NCI-H510A (cell line): ENCODE data around the gene NEMP2.

ENCODE experiments used
- DNase-seq: peaks from one replicate; lab custom pipeline; 2025; lab: John Stamatoyannopoulos, UW

The NEMP2 gene

DNA sequence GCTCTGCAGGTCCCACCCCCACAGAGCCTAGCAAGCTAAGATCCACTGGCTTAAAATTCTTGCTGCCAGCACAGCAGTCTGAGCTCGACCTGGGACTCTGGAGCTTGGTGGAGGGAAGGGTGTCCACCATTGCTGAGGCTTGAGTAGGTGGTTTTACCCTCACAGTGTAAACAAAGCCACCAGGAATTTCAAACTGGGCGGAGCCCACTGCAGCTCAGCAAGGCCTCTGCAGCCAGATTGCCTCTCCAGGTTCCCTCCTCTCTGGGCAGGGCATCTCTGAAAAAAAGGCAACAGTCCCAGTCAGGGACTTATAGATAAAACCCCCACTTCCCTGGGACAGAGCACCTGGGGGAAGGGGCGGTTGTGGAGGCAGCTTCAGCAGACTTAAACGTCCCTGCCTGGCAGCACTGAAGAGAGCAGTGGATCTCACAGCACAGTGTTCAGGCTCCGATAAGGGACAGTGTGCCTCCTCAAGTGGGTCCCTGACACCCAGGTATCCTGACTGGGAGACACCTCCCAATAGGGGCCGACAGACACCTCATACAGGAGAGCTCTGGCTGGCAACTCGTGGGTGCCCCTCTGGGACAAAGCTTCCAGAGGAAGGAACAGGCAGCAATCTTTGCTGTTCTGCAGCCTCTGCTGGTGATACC, 20.0 kb upstream of the NEMP2 start:
- no peak for DNase-seq

DNA sequence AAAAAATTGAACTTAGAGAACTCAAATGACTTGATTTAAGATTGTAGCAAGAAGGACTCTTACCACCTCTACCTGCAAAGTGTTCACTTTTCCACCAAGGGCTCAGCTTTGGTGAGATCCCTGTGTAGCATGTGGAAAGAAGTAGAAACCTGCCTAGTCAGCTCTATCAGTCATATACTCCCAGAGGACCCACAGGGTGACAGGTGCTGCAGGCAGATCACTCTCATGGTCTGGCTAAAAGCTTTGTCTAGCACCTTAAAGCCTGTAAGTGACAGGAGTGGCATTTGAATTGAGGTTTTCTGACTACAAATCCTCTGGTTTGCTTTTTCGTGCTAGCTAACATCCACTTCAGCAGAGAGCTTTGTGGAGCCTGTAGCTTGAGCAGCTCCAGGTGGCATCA, 18.7 kb upstream of the NEMP2 start:
- DNase-seq = no peak

DNA sequence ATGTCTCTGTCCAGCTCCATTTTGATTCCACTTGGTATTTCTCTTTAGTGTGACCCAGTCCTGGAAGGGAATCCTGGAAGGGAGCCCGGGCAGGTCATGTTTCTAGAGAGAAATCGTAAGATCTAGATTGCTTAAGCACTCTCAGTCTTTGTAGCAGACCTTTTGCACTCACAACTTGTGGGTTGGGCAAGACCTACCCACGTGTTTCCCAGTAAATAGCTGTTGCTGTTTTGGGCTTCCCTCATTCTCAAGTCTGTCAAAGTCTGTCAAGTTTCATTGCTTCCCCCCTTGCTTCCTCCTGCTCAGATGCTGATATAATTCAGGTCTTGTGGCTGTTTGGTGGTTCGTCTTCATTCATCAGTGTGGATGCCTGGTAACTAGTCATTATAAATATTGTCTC, 17.4 kb upstream of the NEMP2 start:
- no peak for DNase-seq

DNA sequence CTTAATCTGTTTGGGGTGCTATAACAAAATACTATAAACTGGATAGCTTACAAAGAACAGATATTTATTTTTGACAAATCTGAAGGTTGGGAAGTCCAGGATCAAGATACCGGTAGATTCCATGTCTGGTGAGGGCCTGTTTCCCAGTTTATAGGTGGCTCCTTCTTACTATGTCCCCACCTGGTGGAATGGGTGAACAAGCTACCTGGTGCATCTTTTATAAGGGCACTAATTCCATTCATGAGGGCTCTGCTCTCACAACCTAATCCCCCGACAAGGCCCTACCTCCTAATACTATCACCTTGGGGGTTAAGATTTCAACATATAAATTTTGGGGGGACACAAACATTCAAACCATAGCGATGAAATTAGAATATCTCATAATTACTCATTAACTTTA, 15.6 kb upstream of the NEMP2 start:
- DNase-seq = no peak

DNA sequence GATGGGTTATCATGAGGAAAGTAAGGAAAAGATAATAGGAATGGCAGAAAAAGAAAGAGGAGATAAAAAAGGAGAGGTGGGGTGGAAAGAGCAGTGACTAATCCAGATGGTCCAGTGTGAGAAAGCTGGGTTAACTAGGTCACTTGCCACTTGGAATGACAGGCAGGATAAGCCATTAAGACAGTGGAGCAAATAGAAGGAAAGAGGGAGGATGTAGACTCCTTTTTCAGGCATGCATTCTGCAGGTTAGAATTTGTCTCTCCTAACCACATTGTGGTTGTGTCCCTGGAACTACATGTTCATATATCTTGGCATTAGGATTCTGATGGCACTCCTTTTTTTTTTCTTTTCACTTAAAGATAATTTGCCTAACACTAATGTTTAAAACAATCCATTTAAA, 13.4 kb upstream of the NEMP2 start:
- no peak for DNase-seq

DNA sequence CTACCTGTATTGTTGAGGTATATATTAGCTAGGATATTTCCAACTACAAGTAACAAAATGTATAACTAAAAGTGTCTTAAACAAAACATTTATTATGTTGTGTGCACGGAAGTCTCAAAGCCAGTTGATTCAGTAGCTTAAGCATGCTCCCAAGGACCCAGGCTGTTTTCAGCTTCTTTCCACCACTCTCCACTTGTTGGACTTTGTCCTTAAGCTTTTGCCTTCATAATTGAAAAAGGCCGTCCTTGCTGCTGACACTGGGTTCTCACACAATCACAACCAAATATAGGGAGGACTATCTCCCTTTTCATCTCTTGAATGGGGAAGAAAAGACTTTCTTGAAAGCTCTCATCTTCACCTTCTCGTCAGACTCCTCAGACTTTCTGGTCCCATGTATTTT, 12.2 kb upstream of the NEMP2 start:
- no peak for DNase-seq

DNA sequence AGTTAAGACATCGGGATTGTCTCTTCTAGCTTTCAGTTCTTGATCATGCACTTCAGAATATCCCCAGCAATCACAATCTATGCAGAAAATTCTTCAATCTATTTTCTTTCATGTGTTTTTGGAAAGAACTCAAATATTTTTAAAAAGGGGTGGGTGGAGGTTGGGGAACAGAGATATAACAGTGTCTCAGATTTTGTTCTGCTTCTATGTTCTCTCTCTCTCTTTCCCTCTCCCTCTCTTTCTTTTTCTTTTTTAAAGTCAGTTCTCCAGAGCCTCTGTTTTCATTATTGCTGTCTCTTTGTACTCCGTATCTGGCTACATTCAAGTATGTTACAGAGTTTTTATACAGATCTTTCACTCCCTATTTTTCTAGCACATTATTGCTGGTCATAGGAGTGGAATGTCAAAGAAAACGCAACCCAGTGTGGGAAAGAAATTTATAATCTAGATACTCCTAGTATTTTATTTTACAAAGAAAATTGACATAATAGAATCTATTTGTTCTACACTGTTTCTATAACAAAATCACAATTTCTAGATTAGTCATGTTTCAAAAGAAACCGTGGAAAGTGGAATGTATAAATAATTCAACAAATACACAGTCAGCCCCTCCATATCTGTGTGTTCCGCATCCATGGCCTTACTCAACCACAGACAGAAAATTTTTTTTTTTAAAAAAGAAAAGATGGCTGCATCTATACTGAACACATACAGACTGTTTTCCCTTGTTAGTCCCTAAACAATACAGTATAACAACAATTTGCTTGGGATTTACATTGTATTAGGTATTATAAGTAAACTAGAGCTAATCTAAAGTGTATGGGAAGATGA, 11.2 kb upstream of the NEMP2 start:
- DNase-seq = no peak

DNA sequence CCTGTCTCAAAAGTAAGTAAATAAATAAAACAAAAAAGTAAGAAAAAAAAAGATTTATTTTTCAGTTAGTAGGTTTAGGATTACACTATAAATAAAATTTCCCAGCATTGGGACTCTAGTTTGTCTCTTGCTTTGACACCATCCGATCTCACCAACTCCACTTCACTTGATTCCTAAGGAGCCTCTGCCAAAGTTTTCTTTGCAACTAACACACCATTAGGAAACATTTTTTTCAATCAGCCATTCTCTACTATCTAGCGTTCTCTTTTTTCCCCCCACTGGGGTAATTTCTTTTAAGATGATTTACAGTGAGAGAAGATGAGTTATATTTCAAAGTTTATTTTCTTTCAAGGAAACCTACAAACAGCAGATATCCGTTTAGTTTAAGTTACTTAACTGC, 10.6 kb upstream of the NEMP2 start:
- no peak for DNase-seq

DNA sequence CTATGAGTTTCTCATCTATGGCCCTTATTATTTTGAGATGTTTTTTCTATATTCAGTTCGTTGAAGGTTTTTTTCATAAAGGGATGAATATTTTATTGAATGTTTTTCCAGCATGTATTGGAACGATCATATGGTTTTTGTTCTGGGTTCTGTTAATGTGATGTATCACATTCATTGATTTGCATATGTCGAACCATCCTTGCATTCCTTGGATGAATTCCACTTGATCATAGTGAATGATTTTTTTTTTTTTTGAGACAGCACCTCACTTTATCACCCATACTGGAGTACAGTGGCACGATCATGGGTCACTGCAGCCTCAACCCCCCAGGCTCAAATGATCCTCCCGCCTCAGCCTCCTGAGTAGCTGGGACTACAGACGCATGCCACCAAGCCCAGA, 5.5 kb upstream of the NEMP2 start:
- no peak for DNase-seq

DNA sequence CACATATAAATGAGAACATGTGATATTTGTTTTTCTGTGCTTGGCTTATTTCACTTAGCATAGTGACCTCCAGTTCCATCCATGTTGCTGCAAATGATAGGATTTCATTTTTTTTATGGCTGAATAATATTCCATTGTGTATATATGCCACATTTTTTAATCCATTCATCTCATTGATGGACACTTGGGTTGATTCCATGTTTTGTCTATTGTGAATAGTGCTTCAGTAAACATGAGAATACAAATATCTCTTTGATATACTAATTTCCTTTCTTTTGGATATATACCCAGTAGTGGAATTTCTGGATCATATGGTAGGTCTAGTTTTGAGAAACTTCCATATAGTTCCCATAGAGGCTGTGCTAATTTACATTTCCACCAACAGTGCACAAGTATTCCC, 3.7 kb upstream of the NEMP2 start:
- DNase-seq = no peak

DNA sequence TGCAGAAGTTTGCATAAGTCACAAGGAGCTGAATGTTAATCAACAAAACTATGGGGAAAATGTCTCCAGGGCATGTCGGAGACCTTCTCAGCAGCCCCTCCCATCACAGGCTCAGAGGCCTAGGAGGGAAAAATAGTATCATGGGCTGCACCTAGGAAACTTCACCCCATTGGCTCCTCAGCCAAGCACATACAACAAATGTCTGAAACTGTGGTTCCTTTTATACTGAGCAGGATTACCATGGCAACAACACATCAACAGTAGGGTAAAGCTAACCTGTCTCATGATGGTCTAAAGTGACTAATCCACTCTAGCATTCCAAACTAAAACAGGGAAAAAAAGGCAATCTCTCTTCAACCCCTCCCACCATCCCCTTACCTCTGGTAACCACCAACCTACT, 3.2 kb upstream of the NEMP2 start:
- no peak for DNase-seq

DNA sequence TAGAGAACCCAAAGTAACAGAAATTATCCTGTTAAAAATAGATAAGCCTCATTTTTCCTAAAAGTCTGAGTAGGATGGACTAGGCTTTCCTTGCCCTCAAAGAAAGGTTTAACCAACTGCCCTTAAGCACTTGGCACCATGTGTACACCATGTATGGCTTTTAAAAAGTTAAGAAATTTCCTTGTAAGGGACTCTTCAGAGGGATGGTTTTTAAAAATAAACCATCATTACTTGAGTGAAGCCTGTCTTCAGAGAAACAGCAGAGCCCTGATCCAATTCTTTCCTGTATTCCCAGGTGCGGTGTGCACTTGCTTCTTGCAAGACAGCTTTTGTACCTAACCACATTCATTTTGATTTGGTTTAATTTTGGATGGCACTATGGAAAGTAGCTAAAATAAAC, 1.1 kb upstream of the NEMP2 start:
- no peak for DNase-seq

DNA sequence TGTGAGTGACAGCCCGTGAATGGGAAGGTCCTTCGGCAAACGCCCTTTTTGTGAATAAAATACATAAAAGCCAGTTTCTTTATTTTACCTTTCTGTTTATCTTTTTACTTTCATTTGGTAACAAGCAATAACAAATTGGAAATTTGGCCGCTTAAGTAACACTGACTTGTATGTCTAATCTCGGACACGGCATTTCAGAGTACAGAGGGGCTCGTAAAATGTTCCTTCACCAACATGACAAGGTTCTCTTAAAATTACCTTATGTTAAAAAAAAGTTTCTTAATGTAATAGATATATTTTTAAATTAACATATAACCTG, 558 bp upstream of the NEMP2 start:
- no peak for DNase-seq

DNA sequence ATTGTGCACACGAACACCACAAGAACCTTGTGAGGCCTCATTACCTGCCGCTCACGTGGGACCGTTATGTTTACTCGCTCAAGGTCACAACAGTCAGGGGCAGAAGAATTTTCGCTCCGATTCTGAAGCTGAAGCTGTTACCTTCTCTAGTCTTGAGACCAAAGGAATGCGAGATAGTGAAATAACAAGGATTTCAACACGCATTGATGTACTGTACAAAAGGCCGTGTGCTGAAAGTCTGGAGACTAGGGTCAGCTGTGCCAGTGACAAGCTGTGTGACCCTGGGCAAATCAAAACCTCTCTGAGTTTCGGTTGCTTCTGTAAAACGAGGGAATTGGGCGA, 583 bp downstream of the NEMP2 start:
- no peak for DNase-seq

DNA sequence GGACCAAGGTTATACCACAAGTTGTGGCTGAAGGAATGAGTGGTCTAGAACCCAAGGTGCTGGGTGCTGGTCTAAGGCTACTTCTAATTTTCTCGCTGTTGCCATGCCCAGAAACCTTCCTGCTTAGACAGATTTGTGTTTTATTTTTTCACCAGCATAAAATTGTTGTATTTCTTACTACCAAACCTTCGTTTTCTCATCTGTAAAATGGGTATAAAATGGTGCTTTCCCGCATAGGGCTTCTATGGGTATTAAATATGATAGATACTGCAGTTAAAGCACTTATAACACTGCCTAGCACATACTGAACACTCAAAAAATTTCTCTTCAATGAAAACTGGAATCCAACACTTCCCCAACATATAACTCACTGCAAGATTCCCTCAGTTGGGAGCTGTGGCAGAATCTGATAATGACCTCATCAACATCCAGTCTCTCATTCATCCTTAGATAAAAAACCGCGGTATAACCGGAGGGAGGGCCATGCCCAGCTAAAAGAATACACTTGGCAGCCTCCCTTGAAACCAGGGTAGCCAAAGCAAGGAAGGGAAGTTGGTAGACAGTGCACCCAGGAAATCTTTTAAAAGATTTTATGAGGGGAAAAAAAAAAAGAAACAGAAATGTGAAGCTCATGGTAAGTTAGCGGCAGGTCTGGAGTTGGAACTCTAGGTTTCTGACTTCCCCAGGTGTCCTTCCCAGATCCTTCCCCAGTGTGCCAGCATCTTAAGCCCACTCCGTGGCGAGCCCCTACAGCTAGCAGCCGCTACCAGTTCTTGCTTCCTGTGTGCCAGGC, 1.2 kb downstream of the NEMP2 start:
- no peak for DNase-seq

DNA sequence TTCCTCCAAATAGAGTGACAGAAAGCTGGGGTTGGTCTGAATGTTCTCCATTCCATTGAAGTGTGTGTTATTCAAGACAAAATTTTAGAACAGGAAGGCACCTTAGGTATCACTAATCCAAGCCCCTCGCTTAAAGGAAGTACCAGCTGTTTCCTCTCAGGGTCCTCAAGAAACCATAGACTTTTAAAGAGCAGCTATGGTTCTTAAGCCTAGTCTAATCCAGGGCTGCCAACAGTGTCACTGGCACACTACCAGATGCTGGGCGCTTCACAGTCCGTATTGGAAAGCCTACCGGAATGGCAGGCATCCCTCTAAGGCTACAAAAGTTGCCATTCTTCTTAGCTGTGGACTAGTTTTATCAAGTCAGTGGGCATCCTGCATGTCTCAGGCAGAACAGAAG, 1.9 kb downstream of the NEMP2 start:
- DNase-seq = no peak

DNA sequence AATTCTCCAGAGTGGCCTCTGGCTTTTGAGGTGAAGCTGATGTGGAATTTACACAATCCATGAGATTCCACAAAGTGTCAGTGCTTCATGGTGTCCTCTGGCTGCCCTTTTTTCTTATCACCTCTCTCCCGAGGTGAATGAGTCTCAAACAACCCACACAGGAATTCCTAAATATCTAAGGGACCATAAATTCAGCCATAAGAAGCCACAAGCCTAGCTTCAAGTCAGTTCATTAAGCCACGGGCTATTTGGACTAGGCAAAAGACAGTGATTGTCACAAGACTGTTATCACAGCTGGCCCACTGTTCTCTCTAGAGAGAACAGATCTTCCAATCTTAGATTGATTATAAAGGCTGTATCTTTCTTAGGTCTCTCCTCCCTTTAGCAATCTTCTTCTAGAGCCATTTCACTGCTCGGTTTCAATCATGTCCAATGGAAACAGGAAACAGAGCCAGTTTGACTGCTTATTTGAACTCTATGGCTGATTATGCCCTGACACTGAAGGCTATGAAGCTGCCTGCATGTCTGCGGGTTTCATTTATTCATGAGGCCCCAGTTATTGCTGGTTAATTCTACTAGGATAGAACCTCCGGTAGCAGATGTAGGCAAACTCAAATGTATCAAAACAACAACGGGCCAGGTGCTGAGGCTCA, 4.1 kb downstream of the NEMP2 start:
- no peak for DNase-seq

DNA sequence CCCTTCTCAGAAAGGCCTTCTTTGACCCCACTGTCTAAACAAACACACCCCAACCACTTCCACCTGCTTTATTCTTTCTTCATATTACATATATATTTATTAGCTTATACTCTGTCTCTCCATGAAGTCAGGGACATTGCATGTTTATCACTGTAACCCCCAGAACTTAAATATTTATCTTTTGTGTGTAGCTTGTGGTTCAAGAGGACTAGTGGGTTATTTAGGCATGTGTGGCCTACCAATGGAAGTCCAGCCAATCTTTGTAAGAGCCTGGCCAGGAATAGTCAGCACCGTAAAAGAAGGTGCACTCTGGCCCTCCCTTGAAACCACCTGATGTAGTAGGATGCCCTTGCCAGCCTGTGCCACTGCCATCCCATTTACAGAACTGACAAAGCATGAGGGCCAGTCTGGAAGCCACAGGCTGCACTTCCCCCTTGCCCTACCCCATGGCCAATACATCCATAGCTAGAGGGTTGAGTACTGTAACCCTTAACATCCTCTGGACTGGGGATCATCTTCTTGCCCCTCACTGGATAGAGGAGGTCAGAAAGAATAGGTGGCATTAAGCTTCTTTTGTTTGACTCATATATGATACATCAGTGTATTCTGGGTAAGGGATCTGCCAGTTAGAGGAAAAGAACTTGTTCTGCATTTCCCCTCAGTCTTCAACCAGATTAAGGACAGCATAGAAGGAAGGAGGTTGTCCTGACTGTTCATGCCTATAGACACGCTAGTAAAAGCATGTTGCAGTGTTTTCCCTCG, 4.9 kb downstream of the NEMP2 start:
- DNase-seq = no peak

DNA sequence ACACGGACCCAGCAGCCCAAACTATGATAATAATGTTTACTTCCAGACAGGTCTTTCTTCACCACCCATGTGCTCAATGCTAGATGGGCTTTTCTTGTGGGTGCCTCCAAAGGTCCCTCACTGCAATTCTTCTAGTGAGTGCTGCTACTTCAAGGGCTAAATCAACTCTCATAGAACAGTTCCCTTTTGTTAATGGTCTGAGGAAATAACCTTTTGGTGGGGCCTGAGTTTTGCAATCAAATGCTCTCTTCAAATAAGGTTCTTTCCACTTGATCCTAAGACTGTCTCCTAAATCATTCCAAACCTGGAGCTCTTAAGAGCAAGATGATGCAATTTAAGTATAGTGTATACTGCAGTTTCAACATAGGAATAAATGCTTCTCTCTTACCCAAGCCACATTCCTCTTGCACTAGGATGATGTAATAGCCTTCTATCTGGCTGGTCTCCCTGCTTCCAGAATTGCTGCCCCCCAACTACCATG, 6.0 kb downstream of the NEMP2 start:
- DNase-seq = no peak

DNA sequence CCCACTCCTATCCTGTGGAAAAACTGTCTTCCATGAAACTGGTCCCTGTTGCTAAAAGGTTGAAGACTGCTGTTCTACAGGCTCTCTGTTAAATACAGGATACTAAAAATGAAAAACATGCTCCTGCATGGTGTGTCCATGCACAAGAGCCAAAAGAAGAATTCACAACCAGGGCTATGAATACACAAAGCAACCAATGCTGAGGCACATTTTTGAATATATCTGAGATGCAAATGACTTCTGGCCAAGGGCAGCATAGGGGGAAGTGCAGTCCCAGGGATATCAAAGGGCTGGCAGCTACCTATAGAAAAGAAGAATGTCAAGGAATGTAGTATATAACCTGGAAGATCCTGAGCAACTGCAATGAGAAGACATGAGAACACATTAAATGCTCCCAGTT, 6.6 kb downstream of the NEMP2 start:
- no peak for DNase-seq

DNA sequence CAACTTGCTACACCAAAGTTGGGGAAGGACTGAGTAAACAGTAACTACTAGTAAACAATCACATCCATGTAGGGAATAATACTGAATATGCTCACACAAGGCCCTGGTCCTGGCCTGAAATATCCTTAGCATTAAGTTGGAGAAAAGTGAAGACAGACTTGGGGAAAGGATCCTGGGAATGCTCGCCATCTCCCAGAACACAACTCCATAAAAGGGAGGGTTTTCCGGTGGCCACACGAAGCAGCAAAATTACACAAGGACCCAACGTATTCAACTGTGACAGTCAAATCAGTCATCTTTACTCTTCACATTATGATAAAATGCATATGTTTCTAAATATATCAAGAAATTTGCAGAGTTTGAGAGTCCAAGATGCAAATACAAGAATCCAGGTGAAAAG, 7.3 kb downstream of the NEMP2 start:
- DNase-seq = no peak
